ENCODE data around the gene PTPRG.

- TF ChIP-seq POLR2AphosphoS5 (IDR thresholded peaks at IDR 0.05; ENCODE audit: insufficient read depth, low read depth, low read length), result no peak
- TF ChIP-seq, protein P1, sequence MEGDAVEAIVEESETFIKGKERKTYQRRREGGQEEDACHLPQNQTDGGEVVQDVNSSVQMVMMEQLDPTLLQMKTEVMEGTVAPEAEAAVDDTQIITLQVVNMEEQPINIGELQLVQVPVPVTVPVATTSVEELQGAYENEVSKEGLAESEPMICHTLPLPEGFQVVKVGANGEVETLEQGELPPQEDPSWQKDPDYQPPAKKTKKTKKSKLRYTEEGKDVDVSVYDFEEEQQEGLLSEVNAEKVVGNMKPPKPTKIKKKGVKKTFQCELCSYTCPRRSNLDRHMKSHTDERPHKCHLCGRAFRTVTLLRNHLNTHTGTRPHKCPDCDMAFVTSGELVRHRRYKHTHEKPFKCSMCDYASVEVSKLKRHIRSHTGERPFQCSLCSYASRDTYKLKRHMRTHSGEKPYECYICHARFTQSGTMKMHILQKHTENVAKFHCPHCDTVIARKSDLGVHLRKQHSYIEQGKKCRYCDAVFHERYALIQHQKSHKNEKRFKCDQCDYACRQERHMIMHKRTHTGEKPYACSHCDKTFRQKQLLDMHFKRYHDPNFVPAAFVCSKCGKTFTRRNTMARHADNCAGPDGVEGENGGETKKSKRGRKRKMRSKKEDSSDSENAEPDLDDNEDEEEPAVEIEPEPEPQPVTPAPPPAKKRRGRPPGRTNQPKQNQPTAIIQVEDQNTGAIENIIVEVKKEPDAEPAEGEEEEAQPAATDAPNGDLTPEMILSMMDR (IDR thresholded peaks at IDR 0.05; ENCODE audit: extremely low read depth in 1 of 2, insufficient read depth in 1 of 2, low read depth in 1 of 2, low read length in 2 of 2), result no peak
Measured at GRCh38 chr3:61956236-61956635, 394.9 kb downstream of the PTPRG start.
